Measurements from ENCODE around the gene USP49.

DNA sequence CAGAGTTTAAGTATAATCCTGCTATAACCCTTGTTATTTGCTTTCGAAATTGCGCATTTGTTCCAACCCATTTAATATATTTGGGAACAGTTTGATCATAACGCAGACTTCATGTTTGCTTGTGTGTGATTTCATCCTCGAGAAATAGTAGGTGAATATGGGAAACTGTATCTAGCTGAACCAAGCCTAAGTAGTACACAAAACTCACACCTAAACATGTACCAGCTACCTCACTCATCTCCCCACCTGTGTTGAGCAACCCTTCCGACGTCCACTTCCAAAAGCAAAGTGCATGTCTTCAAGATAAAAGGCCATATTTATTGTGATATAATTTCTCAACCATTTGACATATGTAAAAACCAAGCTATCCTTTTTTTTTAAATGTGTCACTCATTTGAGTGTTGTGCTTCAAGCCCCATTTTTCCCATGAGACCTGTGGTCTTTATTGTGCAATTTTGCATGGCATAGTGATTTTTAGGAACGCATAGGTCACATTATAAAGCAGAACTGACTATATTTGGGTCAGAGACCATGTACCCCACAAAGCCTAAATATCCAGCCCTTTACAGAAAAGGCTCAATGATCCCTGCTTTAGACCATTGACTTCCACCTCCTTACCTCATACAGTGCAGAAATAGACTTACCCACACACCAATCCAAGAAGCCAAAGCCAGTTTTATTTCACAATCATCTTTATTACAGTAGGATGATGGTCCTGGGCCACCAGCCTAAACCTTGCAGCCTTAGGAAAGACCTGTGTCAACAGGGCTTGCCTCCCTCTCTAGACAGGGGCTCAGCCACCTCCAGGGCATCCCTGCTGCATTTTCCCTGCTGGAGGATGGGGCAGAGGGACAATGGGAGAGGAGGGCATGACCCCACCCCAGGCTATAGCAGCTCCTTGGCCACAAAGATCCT, 39.4 kb upstream of the USP49 start:
- TF ChIP-seq EZH2 (IDR thresholded peaks at IDR 0.05; ENCODE audit: insufficient read depth, poor library complexity, severe bottlenecking) = no peak
- TF ChIP-seq EZH2phosphoT487 (IDR thresholded peaks at IDR 0.05; ENCODE audit: insufficient read depth, low read depth) = no peak

Measured in GM23248 (cell line).